ENCODE results near the gene LARP6.

DNA sequence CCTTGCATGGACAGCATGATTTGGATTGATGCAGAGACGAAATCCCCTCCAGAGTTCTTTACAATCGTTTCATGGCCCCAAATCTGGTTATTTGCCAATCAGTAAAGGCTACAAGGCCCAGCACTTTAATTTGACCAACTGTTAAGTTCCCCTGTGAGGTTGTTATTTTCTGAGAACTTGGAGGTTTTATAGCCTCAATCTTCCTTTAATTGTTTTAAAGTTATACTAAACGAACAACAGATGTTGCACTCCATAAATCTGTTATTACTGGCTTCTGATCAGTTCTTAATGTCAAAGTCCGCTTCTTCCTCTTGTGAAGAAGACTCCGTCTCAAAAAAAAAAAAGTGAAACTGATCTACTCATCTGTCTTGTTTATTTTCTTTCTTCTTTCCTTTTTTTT, 30.8 kb downstream of the LARP6 start:
- no peak for TF ChIP-seq POLR2A (IDR thresholded peaks at IDR 0.05; ENCODE audit: low read length)
- TF ChIP-seq GATA1 (IDR thresholded peaks at IDR 0.05; ENCODE audit: low read depth, low read length), result no peak
